Endothelial cell of umbilical vein (primary cell): Measurements from ENCODE around the gene COX8A. TPM values are rescaled to one million over a fixed set of nuclear protein-coding genes. Genes with fewer than 3 reads are reported as not detected.

Experiments
- BruUV-seq: library from RNA; stranded (reverse); fragments of 400-500 nt; replicated peaks from 2 replicates; lab custom pipeline; 2021; lab: Mats Ljungman, UMichigan
- CTCF ChIA-PET: fragments of 300-600, 350-600 bp; sonication (Branson Sonifier 250); formaldehyde crosslinking; loops from one replicate; lab custom pipeline; 2021; ENCODE audit warnings: antibody characterized with exemption, inconsistent platforms; lab: Charles Lee
- POLR2A ChIA-PET: fragments of 300-600, 350-600 bp; sonication (Branson Sonifier 250); formaldehyde crosslinking; loops from one replicate; lab custom pipeline; 2021; ENCODE audit warnings: antibody characterized with exemption, inconsistent platforms; lab: Charles Lee
- DNase-seq: peaks from one replicate; pipeline ENCODE4 v3.0.0-alpha.2; 2011; ENCODE audit warnings: low read depth, low spot score
- FAIRE-seq: peaks from 2 replicates; lab custom pipeline; 2011; peaks lifted over from hg19 to GRCh38; lab: Jason Lieb, UNC
- H2AFZ ChIP-seq: 2 replicates; pipeline ENCODE4 v1.6.0; 2012; ENCODE audit warnings: low read depth, low read length, control low read depth, inconsistent platforms
- H3K27ac ChIP-seq: 2 replicates; pipeline ENCODE4 v1.5.1; 2011; ENCODE audit warnings: low read depth, mild to moderate bottlenecking, control low read depth, low read length, moderate library complexity; ENCODE audit not compliant: insufficient read depth
- H3K27me3 ChIP-seq, 2 experiments: 2 replicates each; pipeline versions ENCODE4 v1.6.0 to v1.6.1; 2011; ENCODE audit warnings: low read length in 2 of 2, mixed read lengths in 1 of 2; ENCODE audit not compliant: control insufficient read depth in 2 of 2, insufficient read depth in 2 of 2
- H3K36me3 ChIP-seq, 2 experiments: 2 replicates in 1 of 2; 3 replicates in 1 of 2; pipeline ENCODE4 v1.5.1; 2011; ENCODE audit warnings: low read length in 2 of 2, mild to moderate bottlenecking in 1 of 2, moderate library complexity in 1 of 2; ENCODE audit not compliant: control insufficient read depth in 2 of 2, insufficient read depth in 2 of 2; ENCODE audit errors: extremely low read depth in 1 of 2
- H3K4me1 ChIP-seq: 3 replicates; pipeline ENCODE4 v1.5.1; 2011; ENCODE audit warnings: mild to moderate bottlenecking, low read length; ENCODE audit not compliant: control insufficient read depth, insufficient read depth; ENCODE audit errors: extremely low read depth
- H3K4me2 ChIP-seq: 2 replicates; pipeline ENCODE4 v1.6.1; 2011; ENCODE audit warnings: low read length, control low read depth, mixed read lengths; ENCODE audit not compliant: insufficient read depth
- H3K4me3 ChIP-seq, 3 experiments: fragments of 200-600 bp in 1 of 3; sonication (generic), shearing (Covaris generic) in 1 of 3; replicated peaks in 1 of 3; 2 replicates each; pipeline ENCODE4 v1.5.1; 2011 to 2016; ENCODE audit warnings: control low read depth in 3 of 3, low read length in 3 of 3, mild to moderate bottlenecking in 2 of 3, inconsistent platforms in 1 of 3, low read depth in 1 of 3, moderate library complexity in 1 of 3; ENCODE audit not compliant: insufficient read depth in 1 of 3
- H3K79me2 ChIP-seq: 2 replicates; pipeline ENCODE4 v1.6.0; 2012; ENCODE audit warnings: low read length, inconsistent platforms; ENCODE audit not compliant: control insufficient read depth, insufficient read depth
- H3K9ac ChIP-seq: replicated peaks from 2 replicates; pipeline ENCODE3; 2011; ENCODE audit warnings: low read length, control low read depth; ENCODE audit not compliant: insufficient read depth; ENCODE audit errors: extremely low read depth
- H3K9me1 ChIP-seq: replicated peaks from 3 replicates; pipeline ENCODE4 v1.6.0; 2011; ENCODE audit warnings: mild to moderate bottlenecking, low read length; ENCODE audit not compliant: control insufficient read depth, insufficient read depth; ENCODE audit errors: extremely low read depth
- H3K9me3 ChIP-seq: replicated peaks from 2 replicates; pipeline ENCODE4 v1.5.1; 2012; ENCODE audit warnings: low read length, inconsistent platforms; ENCODE audit not compliant: control insufficient read depth, insufficient read depth
- H4K20me1 ChIP-seq: replicated peaks from 2 replicates; pipeline ENCODE3; 2011; ENCODE audit warnings: mild to moderate bottlenecking, low read length; ENCODE audit not compliant: control insufficient read depth, insufficient read depth; ENCODE audit errors: extremely low read depth
- EZH2 ChIP-seq: IDR thresholded peaks from 2 replicates; pipeline ENCODE4 v1.6.1; 2012; ENCODE audit warnings: borderline replicate concordance, low read depth, mild to moderate bottlenecking, moderate library complexity, low read length, inconsistent platforms; ENCODE audit not compliant: severe bottlenecking
- FOS ChIP-seq: IDR thresholded peaks from 2 replicates; pipeline ENCODE4 v1.6.1; 2011; ENCODE audit warnings: mild to moderate bottlenecking, low read length, moderate library complexity, borderline replicate concordance; ENCODE audit not compliant: insufficient read depth
- GATA2 ChIP-seq: IDR thresholded peaks from 2 replicates; pipeline ENCODE4 v1.7.0; 2011; ENCODE audit warnings: low read depth, mild to moderate bottlenecking, moderate library complexity, mixed read lengths, low read length; ENCODE audit not compliant: insufficient read length, insufficient read depth
- JUN ChIP-seq: IDR thresholded peaks from 2 replicates; pipeline ENCODE4 v1.6.1; 2011; ENCODE audit warnings: borderline replicate concordance, low read depth; ENCODE audit not compliant: insufficient read length, insufficient read depth
- MYC ChIP-seq: IDR thresholded peaks from one replicate; pipeline ENCODE4 v1.6.1; 2011; ENCODE audit warnings: mild to moderate bottlenecking, low read depth, low read length
- POLR2A ChIP-seq: IDR thresholded peaks from 2 replicates; pipeline ENCODE4 v1.6.1; 2012; ENCODE audit warnings: low read depth, mild to moderate bottlenecking, control low read depth, low read length
- POLR2AphosphoS5 ChIP-seq: IDR thresholded peaks from 2 replicates; pipeline ENCODE4 v1.6.1; 2012; ENCODE audit warnings: low read depth, mild to moderate bottlenecking, control low read depth, low read length, moderate library complexity; ENCODE audit not compliant: insufficient read depth
- dilution Hi-C: fragments of 300-500 bp; cut with MboI; formaldehyde crosslinking; loops from one replicate; pipeline ENCODE4 v1.15.0; 2019; ENCODE audit warnings: low sequenced_read_pairs; ENCODE audit not compliant: extremely low pct_ligation_motif_present
- intact Hi-C: fragments of 100-400 bp; cut with micrococcal nuclease; formaldehyde crosslinking; loops from one replicate; pipeline ENCODE4 v1.10.0; 2022
- polyA plus RNA-seq, 4 experiments: library from polyadenylated mRNA; depleted of rRNA in 3 of 4; stranded (reverse) in 3 of 4; unstranded in 1 of 4; fragments of >200 nt; gene quantifications; 2 replicates each; pipeline versions ENCODE4 v1.2.1 to v1.2.3, GENCODE V29; 2011 to 2012; ENCODE audit warnings: missing spikeins in 1 of 4
- total RNA-seq: library from RNA; stranded (reverse); gene quantifications from 2 replicates; pipeline ENCODE4 v1.2.3, GENCODE V29; 2021
- TF ChIP-seq, protein P1 (sequence below): IDR thresholded peaks from 2 replicates; pipeline ENCODE4 v1.6.1; 2011; ENCODE audit not compliant: insufficient read depth, insufficient read length
- TF ChIP-seq, protein P2 (sequence below), 2 donors: IDR thresholded peaks; 1 replicate in 1 of 2; 2 replicates in 1 of 2; pipeline ENCODE4 v1.5.1; 2011; ENCODE audit warnings: low read length in 2 of 2, mild to moderate bottlenecking in 2 of 2, moderate library complexity in 2 of 2, control low read depth in 1 of 2, inconsistent platforms in 1 of 2, low read depth in 1 of 2; ENCODE audit not compliant: insufficient read depth in 1 of 2; ENCODE audit errors: extremely low read depth in 1 of 2

COX8A gene
- total and polyA plus RNA-seq, 2 donors (not counting 3 experiments of a cell fraction or from before 2014, with no cell fraction given) = 339 to 930 TPM

DNA sequence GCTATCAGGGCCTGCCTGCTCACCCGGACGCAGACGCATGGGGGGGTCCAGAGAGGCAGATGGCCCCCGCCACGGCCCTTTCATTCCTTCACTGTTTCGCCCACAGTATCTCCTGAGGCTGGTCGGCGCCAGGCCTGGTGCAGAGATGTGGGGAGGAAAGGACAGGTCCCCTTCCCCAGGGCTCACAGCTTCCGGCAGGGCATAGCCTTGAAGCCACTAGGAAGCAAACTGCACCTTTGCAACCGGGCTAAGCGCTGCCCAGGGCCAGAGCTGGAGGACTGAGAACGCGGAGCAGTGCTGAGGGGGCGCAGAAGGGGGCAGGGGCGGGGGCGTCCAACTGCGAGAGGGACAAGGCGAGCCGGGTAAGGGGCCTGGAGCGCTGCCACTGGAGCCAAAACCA, 41.1 kb downstream of the COX8A start:
- intact Hi-C loops (no loop called here), dilution Hi-C loops (no loop called here)
- Histone ChIP-seq H2AFZ (no peak overlapping the region), H3K9ac (no peak overlapping the region), H3K4me3 (no peak overlapping the region), H3K36me3 (no peaks in the 10 kb centered on the region), H3K79me2 (no peaks in the 10 kb centered on the region), H3K27ac (no peak overlapping the region), H3K9me1 (no peaks in the 10 kb centered on the region), H3K27me3 (no peaks in the 10 kb centered on the region), H3K9me3 (no peaks in the 10 kb centered on the region), H3K4me2 (no peak overlapping the region), H3K4me1 (no peaks in the 10 kb centered on the region), H4K20me1 (no peaks in the 10 kb centered on the region)
- no peak for FAIRE-seq
- CTCF ChIA-PET = interaction anchor here (0.9 to 2.3 kb wide), 7 partner anchors 8 to 133 kb away, joined by 3 to 10 read pairs (median 5); no protein-coding TSS in a partner anchor
- no TSS peak for BruUV-seq
- DNase-seq = no peak
- TF ChIP-seq POLR2AphosphoS5 = no peak
- no peak for TF ChIP-seq EZH2
- TF ChIP-seq POLR2A = no peak
- TF ChIP-seq, protein P1, sequence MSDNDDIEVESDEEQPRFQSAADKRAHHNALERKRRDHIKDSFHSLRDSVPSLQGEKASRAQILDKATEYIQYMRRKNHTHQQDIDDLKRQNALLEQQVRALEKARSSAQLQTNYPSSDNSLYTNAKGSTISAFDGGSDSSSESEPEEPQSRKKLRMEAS = no peak
- TF ChIP-seq, protein P2, sequence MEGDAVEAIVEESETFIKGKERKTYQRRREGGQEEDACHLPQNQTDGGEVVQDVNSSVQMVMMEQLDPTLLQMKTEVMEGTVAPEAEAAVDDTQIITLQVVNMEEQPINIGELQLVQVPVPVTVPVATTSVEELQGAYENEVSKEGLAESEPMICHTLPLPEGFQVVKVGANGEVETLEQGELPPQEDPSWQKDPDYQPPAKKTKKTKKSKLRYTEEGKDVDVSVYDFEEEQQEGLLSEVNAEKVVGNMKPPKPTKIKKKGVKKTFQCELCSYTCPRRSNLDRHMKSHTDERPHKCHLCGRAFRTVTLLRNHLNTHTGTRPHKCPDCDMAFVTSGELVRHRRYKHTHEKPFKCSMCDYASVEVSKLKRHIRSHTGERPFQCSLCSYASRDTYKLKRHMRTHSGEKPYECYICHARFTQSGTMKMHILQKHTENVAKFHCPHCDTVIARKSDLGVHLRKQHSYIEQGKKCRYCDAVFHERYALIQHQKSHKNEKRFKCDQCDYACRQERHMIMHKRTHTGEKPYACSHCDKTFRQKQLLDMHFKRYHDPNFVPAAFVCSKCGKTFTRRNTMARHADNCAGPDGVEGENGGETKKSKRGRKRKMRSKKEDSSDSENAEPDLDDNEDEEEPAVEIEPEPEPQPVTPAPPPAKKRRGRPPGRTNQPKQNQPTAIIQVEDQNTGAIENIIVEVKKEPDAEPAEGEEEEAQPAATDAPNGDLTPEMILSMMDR (IDR thresholded peaks at IDR 0.05; ENCODE audit: extremely low read depth in 1 of 2, insufficient read depth in 1 of 2, low read depth in 1 of 2, low read length in 2 of 2) = no peak
- no peak for TF ChIP-seq GATA2
- TF ChIP-seq MYC = no peak
- no peak for TF ChIP-seq FOS
- TF ChIP-seq JUN = no peak
- POLR2A ChIA-PET = no interaction called here
